GM23338 (cell line): Measurements from ENCODE around the gene CEACAM18.

Source experiments
- CREB1 ChIP-seq: fragments of 250-450 bp; sonication (Bioruptor Pico); IDR thresholded peaks from 2 replicates; pipeline ENCODE4 v1.5.0; 2020; ENCODE audit warnings: low read depth, mild to moderate bottlenecking, moderate library complexity
- EZH2 ChIP-seq: fragments of 200-600 bp; sonication (generic); IDR thresholded peaks from one replicate; pipeline ENCODE4 v1.8.0; 2017; ENCODE audit warnings: antibody characterized with exemption, mild to moderate bottlenecking, low read depth; ENCODE audit not compliant: unreplicated experiment
- EZH2phosphoT487 ChIP-seq: fragments of 200-600 bp; sonication (generic); IDR thresholded peaks from one replicate; pipeline ENCODE4 v1.8.1; 2018; ENCODE audit warnings: antibody characterized with exemption; ENCODE audit not compliant: unreplicated experiment
- JUNB ChIP-seq: IDR thresholded peaks from one replicate; pipeline ENCODE4 v1.6.1; 2016; ENCODE audit warnings: antibody characterized with exemption; ENCODE audit not compliant: unreplicated experiment
- NANOG ChIP-seq: IDR thresholded peaks from 2 replicates; pipeline ENCODE4 v1.6.1; 2016; ENCODE audit warnings: antibody characterized with exemption, borderline replicate concordance
- POLR2AphosphoS5 ChIP-seq: IDR thresholded peaks from 2 replicates; pipeline ENCODE4 v1.6.1; 2016; ENCODE audit warnings: antibody characterized with exemption, low read depth
- STAT1 ChIP-seq: IDR thresholded peaks from one replicate; pipeline ENCODE4 v1.6.1; 2016; ENCODE audit warnings: antibody characterized with exemption; ENCODE audit not compliant: unreplicated experiment
- ZNF114 ChIP-seq: fragments of 250-450 bp; sonication (Bioruptor Pico); IDR thresholded peaks from 2 replicates; pipeline ENCODE4 v1.5.0; 2020; ENCODE audit warnings: mild to moderate bottlenecking, moderate library complexity
- ZNF331 ChIP-seq: fragments of 250-450 bp; sonication (Bioruptor Pico); IDR thresholded peaks from 2 replicates; pipeline ENCODE4 v1.5.0; 2020; ENCODE audit warnings: low read depth, mild to moderate bottlenecking, moderate library complexity
- TF ChIP-seq, protein P1 (sequence below), 2 experiments: fragments of 200-600 bp in 1 of 2; sonication (generic) in 1 of 2; conservative IDR thresholded peaks; 2 replicates each; pipeline versions ENCODE4 v1.5.1 to v1.6.1; 2016 to 2017; ENCODE audit warnings: antibody characterized with exemption in 2 of 2, low read depth in 2 of 2, mild to moderate bottlenecking in 2 of 2, moderate library complexity in 1 of 2
- TF ChIP-seq, protein P2 (sequence below): IDR thresholded peaks from one replicate; pipeline ENCODE4 v1.6.1; 2018; ENCODE audit warnings: antibody characterized with exemption; ENCODE audit not compliant: unreplicated experiment
- TF ChIP-seq, protein P3 (sequence below): fragments of 250-450 bp; sonication (Bioruptor Pico); IDR thresholded peaks from 2 replicates; pipeline ENCODE4 v1.5.0; 2020; ENCODE audit warnings: mild to moderate bottlenecking, moderate library complexity
- TF ChIP-seq, protein P4 (sequence below): IDR thresholded peaks from 2 replicates; pipeline ENCODE4 v1.6.1; 2016; ENCODE audit warnings: antibody characterized with exemption

DNA sequence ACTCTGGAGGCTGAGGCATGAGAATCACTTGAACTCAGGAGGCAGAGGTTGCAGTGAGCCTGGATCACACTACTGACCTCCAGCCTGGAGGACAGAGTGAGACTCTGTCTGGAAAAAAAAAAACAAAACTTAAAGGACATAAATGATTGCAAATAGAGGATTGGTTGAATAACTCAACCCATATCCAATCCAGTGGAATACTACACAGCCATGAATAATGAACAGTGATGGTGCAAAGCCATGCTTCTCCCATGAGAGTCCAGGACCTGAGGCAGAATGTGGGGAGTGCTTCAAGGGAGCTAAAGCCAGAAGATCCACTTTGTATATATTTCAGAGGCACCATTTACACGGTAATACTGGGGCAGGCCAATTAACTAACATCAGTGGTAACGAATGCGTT lies 2.2 kb upstream of the CEACAM18 start:
- TF ChIP-seq, protein P1, sequence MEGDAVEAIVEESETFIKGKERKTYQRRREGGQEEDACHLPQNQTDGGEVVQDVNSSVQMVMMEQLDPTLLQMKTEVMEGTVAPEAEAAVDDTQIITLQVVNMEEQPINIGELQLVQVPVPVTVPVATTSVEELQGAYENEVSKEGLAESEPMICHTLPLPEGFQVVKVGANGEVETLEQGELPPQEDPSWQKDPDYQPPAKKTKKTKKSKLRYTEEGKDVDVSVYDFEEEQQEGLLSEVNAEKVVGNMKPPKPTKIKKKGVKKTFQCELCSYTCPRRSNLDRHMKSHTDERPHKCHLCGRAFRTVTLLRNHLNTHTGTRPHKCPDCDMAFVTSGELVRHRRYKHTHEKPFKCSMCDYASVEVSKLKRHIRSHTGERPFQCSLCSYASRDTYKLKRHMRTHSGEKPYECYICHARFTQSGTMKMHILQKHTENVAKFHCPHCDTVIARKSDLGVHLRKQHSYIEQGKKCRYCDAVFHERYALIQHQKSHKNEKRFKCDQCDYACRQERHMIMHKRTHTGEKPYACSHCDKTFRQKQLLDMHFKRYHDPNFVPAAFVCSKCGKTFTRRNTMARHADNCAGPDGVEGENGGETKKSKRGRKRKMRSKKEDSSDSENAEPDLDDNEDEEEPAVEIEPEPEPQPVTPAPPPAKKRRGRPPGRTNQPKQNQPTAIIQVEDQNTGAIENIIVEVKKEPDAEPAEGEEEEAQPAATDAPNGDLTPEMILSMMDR (conservative IDR thresholded peaks at IDR 0.05; ENCODE audit: low read depth in 2 of 2) = no peak
- no peak for TF ChIP-seq CREB1 (CRISPR knock-in tag)
- TF ChIP-seq, protein P2, sequence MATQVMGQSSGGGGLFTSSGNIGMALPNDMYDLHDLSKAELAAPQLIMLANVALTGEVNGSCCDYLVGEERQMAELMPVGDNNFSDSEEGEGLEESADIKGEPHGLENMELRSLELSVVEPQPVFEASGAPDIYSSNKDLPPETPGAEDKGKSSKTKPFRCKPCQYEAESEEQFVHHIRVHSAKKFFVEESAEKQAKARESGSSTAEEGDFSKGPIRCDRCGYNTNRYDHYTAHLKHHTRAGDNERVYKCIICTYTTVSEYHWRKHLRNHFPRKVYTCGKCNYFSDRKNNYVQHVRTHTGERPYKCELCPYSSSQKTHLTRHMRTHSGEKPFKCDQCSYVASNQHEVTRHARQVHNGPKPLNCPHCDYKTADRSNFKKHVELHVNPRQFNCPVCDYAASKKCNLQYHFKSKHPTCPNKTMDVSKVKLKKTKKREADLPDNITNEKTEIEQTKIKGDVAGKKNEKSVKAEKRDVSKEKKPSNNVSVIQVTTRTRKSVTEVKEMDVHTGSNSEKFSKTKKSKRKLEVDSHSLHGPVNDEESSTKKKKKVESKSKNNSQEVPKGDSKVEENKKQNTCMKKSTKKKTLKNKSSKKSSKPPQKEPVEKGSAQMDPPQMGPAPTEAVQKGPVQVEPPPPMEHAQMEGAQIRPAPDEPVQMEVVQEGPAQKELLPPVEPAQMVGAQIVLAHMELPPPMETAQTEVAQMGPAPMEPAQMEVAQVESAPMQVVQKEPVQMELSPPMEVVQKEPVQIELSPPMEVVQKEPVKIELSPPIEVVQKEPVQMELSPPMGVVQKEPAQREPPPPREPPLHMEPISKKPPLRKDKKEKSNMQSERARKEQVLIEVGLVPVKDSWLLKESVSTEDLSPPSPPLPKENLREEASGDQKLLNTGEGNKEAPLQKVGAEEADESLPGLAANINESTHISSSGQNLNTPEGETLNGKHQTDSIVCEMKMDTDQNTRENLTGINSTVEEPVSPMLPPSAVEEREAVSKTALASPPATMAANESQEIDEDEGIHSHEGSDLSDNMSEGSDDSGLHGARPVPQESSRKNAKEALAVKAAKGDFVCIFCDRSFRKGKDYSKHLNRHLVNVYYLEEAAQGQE = no peak
- no peak for TF ChIP-seq EZH2
- TF ChIP-seq, protein P3, sequence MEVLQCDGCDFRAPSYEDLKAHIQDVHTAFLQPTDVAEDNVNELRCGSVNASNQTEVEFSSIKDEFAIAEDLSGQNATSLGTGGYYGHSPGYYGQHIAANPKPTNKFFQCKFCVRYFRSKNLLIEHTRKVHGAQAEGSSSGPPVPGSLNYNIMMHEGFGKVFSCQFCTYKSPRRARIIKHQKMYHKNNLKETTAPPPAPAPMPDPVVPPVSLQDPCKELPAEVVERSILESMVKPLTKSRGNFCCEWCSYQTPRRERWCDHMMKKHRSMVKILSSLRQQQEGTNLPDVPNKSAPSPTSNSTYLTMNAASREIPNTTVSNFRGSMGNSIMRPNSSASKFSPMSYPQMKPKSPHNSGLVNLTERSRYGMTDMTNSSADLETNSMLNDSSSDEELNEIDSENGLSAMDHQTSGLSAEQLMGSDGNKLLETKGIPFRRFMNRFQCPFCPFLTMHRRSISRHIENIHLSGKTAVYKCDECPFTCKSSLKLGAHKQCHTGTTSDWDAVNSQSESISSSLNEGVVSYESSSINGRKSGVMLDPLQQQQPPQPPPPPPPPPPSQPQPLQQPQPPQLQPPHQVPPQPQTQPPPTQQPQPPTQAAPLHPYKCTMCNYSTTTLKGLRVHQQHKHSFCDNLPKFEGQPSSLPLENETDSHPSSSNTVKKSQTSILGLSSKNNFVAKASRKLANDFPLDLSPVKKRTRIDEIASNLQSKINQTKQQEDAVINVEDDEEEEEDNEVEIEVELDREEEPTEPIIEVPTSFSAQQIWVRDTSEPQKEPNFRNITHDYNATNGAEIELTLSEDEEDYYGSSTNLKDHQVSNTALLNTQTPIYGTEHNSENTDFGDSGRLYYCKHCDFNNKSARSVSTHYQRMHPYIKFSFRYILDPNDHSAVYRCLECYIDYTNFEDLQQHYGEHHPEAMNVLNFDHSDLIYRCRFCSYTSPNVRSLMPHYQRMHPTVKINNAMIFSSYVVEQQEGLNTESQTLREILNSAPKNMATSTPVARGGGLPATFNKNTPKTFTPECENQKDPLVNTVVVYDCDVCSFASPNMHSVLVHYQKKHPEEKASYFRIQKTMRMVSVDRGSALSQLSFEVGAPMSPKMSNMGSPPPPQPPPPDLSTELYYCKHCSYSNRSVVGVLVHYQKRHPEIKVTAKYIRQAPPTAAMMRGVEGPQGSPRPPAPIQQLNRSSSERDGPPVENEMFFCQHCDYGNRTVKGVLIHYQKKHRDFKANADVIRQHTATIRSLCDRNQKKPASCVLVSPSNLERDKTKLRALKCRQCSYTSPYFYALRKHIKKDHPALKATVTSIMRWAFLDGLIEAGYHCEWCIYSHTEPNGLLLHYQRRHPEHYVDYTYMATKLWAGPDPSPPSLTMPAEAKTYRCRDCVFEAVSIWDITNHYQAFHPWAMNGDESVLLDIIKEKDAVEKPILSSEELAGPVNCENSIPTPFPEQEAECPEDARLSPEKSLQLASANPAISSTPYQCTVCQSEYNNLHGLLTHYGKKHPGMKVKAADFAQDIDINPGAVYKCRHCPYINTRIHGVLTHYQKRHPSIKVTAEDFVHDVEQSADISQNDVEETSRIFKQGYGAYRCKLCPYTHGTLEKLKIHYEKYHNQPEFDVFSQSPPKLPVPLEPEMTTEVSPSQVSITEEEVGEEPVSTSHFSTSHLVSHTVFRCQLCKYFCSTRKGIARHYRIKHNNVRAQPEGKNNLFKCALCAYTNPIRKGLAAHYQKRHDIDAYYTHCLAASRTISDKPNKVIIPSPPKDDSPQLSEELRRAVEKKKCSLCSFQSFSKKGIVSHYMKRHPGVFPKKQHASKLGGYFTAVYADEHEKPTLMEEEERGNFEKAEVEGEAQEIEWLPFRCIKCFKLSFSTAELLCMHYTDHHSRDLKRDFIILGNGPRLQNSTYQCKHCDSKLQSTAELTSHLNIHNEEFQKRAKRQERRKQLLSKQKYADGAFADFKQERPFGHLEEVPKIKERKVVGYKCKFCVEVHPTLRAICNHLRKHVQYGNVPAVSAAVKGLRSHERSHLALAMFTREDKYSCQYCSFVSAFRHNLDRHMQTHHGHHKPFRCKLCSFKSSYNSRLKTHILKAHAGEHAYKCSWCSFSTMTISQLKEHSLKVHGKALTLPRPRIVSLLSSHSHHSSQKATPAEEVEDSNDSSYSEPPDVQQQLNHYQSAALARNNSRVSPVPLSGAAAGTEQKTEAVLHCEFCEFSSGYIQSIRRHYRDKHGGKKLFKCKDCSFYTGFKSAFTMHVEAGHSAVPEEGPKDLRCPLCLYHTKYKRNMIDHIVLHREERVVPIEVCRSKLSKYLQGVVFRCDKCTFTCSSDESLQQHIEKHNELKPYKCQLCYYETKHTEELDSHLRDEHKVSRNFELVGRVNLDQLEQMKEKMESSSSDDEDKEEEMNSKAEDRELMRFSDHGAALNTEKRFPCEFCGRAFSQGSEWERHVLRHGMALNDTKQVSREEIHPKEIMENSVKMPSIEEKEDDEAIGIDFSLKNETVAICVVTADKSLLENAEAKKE (CRISPR knock-in tag) = no peak
- no peak for TF ChIP-seq EZH2phosphoT487
- TF ChIP-seq ZNF331 (CRISPR knock-in tag) = no peak
- TF ChIP-seq POLR2AphosphoS5 = no peak
- TF ChIP-seq, protein P4, sequence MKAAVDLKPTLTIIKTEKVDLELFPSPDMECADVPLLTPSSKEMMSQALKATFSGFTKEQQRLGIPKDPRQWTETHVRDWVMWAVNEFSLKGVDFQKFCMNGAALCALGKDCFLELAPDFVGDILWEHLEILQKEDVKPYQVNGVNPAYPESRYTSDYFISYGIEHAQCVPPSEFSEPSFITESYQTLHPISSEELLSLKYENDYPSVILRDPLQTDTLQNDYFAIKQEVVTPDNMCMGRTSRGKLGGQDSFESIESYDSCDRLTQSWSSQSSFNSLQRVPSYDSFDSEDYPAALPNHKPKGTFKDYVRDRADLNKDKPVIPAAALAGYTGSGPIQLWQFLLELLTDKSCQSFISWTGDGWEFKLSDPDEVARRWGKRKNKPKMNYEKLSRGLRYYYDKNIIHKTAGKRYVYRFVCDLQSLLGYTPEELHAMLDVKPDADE = no peak
- TF ChIP-seq ZNF114 (CRISPR knock-in tag) = no peak
- TF ChIP-seq NANOG = no peak
- TF ChIP-seq JUNB = no peak
- TF ChIP-seq STAT1 = no peak
